Lung (tissue), 12 donors: ENCODE measurements around the gene WDR38. TPM values are rescaled to one million over a fixed set of nuclear protein-coding genes. Genes with fewer than 3 reads are reported as not detected.

Experiments used
- ATAC-seq: fragments of 200-7000 bp; cut with Tn5 transposase; one replicate; pipeline ENCODE4 v1.9.1; 2020; ENCODE audit warnings: moderate number of reproducible peaks; ENCODE audit not compliant: insufficient read depth, low FRiP score
- DNase-seq, 3 donors: peaks; one replicate each; pipeline ENCODE4 v3.0.0-alpha.2; 2013 to 2017
- H3K27ac ChIP-seq, 2 donors: one replicate each; pipeline ENCODE4 v1.5.1; 2013; ENCODE audit warnings: mild to moderate bottlenecking in 2 of 2, moderate library complexity in 2 of 2, control low read depth in 1 of 2, inconsistent platforms in 1 of 2, low read depth in 1 of 2, low read length in 1 of 2
- H3K27me3 ChIP-seq, 3 donors: one replicate each; pipeline ENCODE4 v1.5.1; 2013; ENCODE audit warnings: low read length in 2 of 3; ENCODE audit not compliant: control insufficient read depth in 3 of 3, insufficient read depth in 3 of 3
- H3K36me3 ChIP-seq, 4 donors: one replicate each; pipeline ENCODE4 v1.5.1; 2013; ENCODE audit warnings: low read length in 4 of 4, mild to moderate bottlenecking in 1 of 4, moderate library complexity in 1 of 4; ENCODE audit not compliant: control insufficient read depth in 4 of 4, insufficient read depth in 4 of 4
- H3K4me1 ChIP-seq, 5 donors: one replicate each; pipeline ENCODE4 v1.5.1; 2013; ENCODE audit warnings: low read length in 5 of 5, mild to moderate bottlenecking in 2 of 5, moderate library complexity in 1 of 5; ENCODE audit not compliant: control insufficient read depth in 5 of 5, insufficient read depth in 5 of 5
- H3K4me3 ChIP-seq: one replicate; pipeline ENCODE4 v1.5.1; 2013; ENCODE audit warnings: mild to moderate bottlenecking, control low read depth, moderate library complexity
- H3K9ac ChIP-seq, 2 donors: one replicate each; pipeline ENCODE4 v1.5.1; 2013; ENCODE audit warnings: low read length in 2 of 2, control low read depth in 1 of 2; ENCODE audit not compliant: insufficient read depth in 1 of 2
- H3K9me3 ChIP-seq, 4 donors: one replicate each; pipeline ENCODE4 v1.5.1; 2013; ENCODE audit warnings: low read length in 3 of 4, mild to moderate bottlenecking in 1 of 4, moderate library complexity in 1 of 4; ENCODE audit not compliant: control insufficient read depth in 4 of 4, insufficient read depth in 3 of 4
- WGBS, 2 donors: extraction: QIAGEN DNeasy Blood & Tissue Kit; methylation state at CpG; one replicate each; pipeline ENCODE4 v1.1.7; 2013; 5-methylcytosine and 5-hydroxymethylcytosine counted together
- polyA plus RNA-seq, 2 donors: library from polyadenylated mRNA; stranded (reverse); fragments of 200-250 nt; gene quantifications; one replicate each; pipeline ENCODE4 v1.2.1, GENCODE V29; 2013
- total RNA-seq, 2 donors: library from RNA; depleted of rRNA in 1 of 2; stranded (reverse); fragments of >200 nt in 1 of 2; gene quantifications; one replicate each; pipeline ENCODE4 v1.2.1, GENCODE V29; 2014 to 2021
- TF ChIP-seq, protein P1 (sequence below): IDR thresholded peaks from 2 replicates; pipeline ENCODE4 v1.5.1; 2012; ENCODE audit warnings: mild to moderate bottlenecking; ENCODE audit errors: control extremely low read depth, extremely low read depth
- donor health status: control.
- donor health status: control.
- donor health status: Bipolar disorder and iron deficiency.
- donor health status: healthy.
- donor health status: DM: yes; HTN: yes; CAD: no.

WDR38 gene
- total and polyA plus RNA-seq, 4 donors: 6.0 to 28.9 (median 12.1) TPM

DNA sequence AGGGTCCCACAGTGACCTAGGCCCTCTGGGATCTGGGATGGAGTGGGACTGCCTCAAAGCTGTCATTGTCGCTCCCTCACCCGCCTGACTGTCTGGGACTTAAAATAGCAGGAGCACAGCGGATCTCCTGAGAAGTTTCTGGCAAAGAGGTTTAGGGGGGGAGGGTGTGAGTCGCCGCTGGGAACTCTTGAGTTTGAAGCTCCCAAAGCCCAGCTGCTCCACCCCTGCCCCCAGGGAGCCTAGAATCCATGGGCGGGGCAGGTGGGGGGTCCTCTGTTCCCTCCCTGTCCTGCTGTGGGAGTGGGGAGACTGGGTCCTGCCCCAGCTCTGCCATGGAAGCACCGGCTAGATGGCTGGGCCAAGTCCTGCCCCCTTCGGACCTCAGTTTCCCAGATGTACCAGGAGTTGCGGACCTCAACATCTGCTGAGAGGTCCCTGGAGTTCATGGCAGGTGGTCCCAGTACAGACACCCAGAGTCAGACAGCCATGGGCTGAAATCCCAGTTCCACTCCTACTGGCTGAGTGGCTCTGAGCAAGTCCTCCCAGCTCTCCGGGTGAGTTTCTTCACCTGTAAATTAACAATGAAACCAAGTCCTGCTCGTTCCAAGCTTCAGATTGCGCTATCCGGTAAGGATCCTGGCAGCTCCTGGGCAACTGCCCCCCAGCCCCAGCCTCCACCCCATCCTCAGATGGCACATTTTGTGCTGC, 985 bp upstream of the WDR38 start:
- H3K27ac ChIP-seq: peak overlapping the region in 1 of 2 donors; percentile 86
- peak overlapping the region in 1 of 2 donors; percentile 26 for H3K9ac ChIP-seq

DNA sequence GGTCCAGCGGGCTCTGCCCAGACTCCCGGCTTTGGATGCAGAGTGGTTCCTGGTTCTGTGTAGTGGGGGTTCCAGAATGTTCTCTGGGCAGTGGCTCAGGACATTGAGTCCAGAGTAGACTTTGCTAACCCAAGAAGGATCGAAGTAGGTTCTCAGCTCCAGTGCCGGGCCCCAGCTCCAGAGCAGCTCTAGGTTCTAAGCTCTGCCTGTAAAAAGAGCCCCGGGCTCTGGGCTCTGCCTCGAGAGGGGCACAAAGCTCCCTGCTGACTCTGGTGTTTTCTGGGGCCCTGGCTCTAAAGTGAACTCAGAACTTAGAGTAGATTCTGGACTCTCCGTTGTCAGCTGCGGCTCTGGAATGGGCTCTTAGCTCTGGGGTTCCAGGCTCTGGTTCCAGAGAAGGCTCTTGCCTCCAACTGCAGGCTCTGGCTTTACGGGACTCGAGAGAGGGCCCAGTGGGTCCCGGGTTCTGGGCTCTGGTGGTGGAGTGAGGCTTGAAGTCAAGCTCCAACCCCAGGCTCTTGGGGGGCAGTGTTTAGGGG, 414 bp downstream of the WDR38 start:
- WGBS, 2 donors: 66 to 78% methylated on average over 11 of the region's 11 CpGs
- TF ChIP-seq, protein P1, sequence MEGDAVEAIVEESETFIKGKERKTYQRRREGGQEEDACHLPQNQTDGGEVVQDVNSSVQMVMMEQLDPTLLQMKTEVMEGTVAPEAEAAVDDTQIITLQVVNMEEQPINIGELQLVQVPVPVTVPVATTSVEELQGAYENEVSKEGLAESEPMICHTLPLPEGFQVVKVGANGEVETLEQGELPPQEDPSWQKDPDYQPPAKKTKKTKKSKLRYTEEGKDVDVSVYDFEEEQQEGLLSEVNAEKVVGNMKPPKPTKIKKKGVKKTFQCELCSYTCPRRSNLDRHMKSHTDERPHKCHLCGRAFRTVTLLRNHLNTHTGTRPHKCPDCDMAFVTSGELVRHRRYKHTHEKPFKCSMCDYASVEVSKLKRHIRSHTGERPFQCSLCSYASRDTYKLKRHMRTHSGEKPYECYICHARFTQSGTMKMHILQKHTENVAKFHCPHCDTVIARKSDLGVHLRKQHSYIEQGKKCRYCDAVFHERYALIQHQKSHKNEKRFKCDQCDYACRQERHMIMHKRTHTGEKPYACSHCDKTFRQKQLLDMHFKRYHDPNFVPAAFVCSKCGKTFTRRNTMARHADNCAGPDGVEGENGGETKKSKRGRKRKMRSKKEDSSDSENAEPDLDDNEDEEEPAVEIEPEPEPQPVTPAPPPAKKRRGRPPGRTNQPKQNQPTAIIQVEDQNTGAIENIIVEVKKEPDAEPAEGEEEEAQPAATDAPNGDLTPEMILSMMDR: no peak
- H3K27ac ChIP-seq: no peak overlapping the region
- no peaks in the 10 kb centered on the region for H3K9me3 ChIP-seq
- H3K27me3 ChIP-seq: no peaks in the 10 kb centered on the region
- peaks cover 0 to 25% (median 9%) of the 10 kb centered on the region in 4 donors for H3K36me3 ChIP-seq
- peak overlapping the region in 1 of 2 donors; percentile 11 for H3K9ac ChIP-seq
- H3K4me1 ChIP-seq: peaks cover 0 to 5% (median 0%) of the 10 kb centered on the region in 5 donors
- ATAC-seq (no peak), DNase-seq (no peak)
- H3K4me3 ChIP-seq: no peak overlapping the region

More for the DNA sequence above, 985 bp upstream of the WDR38 start:
- no peak for ATAC-seq
- TF ChIP-seq, protein P1: no peak
- 64 to 82% methylated on average over 13 of the region's 13 CpGs for WGBS, 2 donors
- peak in 1 of 3 donors; percentile 47 for DNase-seq
- no peaks in the 10 kb centered on the region for H3K27me3 ChIP-seq
- H3K4me3 ChIP-seq: no peak overlapping the region
- no peaks in the 10 kb centered on the region for H3K9me3 ChIP-seq
- H3K36me3 ChIP-seq: peaks cover 0 to 11% (median 0%) of the 10 kb centered on the region in 4 donors
- H3K4me1 ChIP-seq: peaks cover 0 to 5% (median 0%) of the 10 kb centered on the region in 5 donors

DNA sequence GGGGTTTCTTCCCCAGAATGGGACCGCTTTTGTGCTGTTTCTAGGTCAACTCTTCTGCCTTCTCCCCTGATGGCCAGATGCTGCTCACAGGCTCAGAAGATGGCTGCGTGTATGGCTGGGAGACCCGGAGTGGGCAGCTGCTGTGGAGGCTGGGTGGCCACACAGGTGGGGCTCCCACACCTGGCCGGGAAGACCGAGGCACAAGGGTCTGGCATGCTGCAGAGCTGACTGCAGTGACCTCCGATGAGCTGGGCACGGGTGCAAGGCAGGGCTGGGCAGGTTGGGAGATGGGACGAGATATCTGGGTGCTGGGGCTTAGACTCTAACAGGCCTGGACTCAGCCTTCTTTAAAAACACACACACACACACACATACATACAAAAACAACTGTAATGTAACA, 901 bp downstream of the WDR38 start:
- Histone ChIP-seq H3K4me1 (peaks cover 0 to 5% (median 0%) of the 10 kb centered on the region in 5 donors), H3K9ac (no peak overlapping the region), H3K4me3 (no peak overlapping the region), H3K27me3 (no peaks in the 10 kb centered on the region), H3K36me3 (peaks cover 5 to 30% (median 11%) of the 10 kb centered on the region in 4 donors), H3K9me3 (no peaks in the 10 kb centered on the region), H3K27ac (no peak overlapping the region)
- no peak for DNase-seq
- ATAC-seq: no peak
- TF ChIP-seq, protein P1: no peak
- 90 to 92% methylated on average over 8 of the region's 8 CpGs for WGBS, 2 donors
